ENCODE results near the gene KLF18. TPM values are rescaled to one million over a fixed set of nuclear protein-coding genes. Genes with fewer than 3 reads are reported as not detected.
A peak's percentile ranks its signal among the peaks of the same experiment; 100 is the strongest.

KLF18 gene
- total RNA-seq, 1 experiment from 2014 or later, result not detected

DNA sequence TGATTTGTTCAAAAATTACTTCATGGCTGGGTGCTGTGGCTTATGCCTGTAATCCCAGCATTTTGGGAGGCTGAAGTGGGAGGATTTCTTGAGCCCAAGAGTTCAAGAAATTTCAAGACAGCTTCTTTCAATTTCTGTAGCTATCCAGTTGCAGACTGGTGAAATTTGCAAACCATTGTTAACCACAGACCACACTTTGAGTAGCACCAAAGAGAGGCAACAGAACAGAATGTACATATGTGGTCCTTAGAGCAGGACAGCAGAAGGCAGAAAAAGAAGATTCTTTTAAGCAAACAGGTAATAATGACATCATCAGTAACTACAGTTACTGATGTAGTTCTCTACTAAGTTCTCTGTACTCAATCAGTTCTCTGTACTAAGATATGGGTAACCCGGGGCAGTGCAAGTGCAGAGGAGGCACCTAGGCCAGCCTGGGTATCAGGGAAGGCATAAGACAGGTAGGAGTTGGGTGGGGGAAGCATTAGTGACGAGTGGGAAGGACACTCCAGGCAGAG, 28.3 kb downstream of the KLF18 start:
- ATAC-seq, result no peak
- Histone ChIP-seq H3K36me3 (ENCODE audit: low read depth, low read length) (no peaks in the 10 kb centered on the region), H3K9me2 (replicated peaks; ENCODE audit: low read length) (no peaks in the 10 kb centered on the region), H3K27me3 (ENCODE audit: low read length) (no peaks in the 10 kb centered on the region), H2AFZ (ENCODE audit: low read length) (no peak overlapping the region), H3K4me3 (ENCODE audit: low read length) (no peak overlapping the region), H3K4me2 (ENCODE audit: low read length) (no peak overlapping the region), H3K4me1 (ENCODE audit: insufficient read depth, low read length) (peaks cover 3% of the 10 kb centered on the region), H4K20me1 (ENCODE audit: low read length) (no peaks in the 10 kb centered on the region), H3K27ac (ENCODE audit: low read length) (no peak overlapping the region), H3K9ac (ENCODE audit: low read length) (no peak overlapping the region), H3K79me2 (ENCODE audit: low read length) (no peaks in the 10 kb centered on the region), H3F3A (ENCODE audit: low read length, unreplicated experiment) (no peaks in the 10 kb centered on the region), H3K9me3 (ENCODE audit: low read length) (no peaks in the 10 kb centered on the region)
- BruUV-seq (replicated peaks), result no TSS peak
- CTCF ChIA-PET, result no interaction called here
- DNase-seq, result no peak
- POLR2A ChIA-PET (ENCODE audit: unreplicated experiment), result interaction anchor here (0.6 kb wide), 1 partner anchor 82 kb away, joined by 11 read pairs; the partner anchor contains the start of gene SLC6A9
- TF ChIP-seq EZH2 (IDR thresholded peaks at IDR 0.05; ENCODE audit: low read length, unreplicated experiment) (no peak), CTCF (conservative IDR thresholded peaks at IDR 0.05; ENCODE audit: low read depth, low read length) (no peak), EZH2phosphoT487 (IDR thresholded peaks at IDR 0.05; ENCODE audit: borderline replicate concordance, low read length) (no peak)
- intact Hi-C loops (cut with micrococcal nuclease), result no loop called here

DNA sequence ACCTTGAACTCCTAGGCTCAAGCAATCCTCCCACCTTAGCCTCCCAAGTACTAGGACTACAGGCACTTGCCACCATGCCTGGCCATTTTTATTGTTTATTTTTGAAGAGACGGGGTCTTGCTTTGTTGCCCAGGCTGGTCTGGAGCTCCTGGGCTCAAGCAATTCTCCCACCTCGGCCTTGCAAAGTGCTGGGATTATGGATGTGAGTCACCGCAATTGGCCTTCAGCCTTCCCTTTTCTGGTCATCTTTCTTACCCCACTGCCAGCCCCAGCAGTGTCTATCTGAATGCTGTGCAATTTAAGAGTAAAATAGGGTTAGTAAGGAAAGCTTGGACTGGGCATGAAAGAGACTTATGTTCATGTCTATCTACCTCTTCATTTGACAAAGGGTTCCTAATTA, 28.9 kb downstream of the KLF18 start:
- peak; percentile 27; the same call in 1 of the 2 replicates for ATAC-seq
- intact Hi-C loops (cut with micrococcal nuclease), result no loop called here
- no peak overlapping the region for H3K9ac ChIP-seq (ENCODE audit: low read length)
- no peak overlapping the region for H3K4me3 ChIP-seq (ENCODE audit: low read length)
- H3K36me3 ChIP-seq (ENCODE audit: low read depth, low read length), result no peaks in the 10 kb centered on the region
- H3F3A ChIP-seq (ENCODE audit: low read length, unreplicated experiment), result no peaks in the 10 kb centered on the region
- CTCF ChIA-PET, result no interaction called here
- H4K20me1 ChIP-seq (ENCODE audit: low read length), result no peaks in the 10 kb centered on the region
- no peak overlapping the region for H2AFZ ChIP-seq (ENCODE audit: low read length)
- H3K27ac ChIP-seq (ENCODE audit: low read length), result no peak overlapping the region
- H3K27me3 ChIP-seq (ENCODE audit: low read length), result no peaks in the 10 kb centered on the region
- H3K9me2 ChIP-seq (replicated peaks; ENCODE audit: low read length), result no peaks in the 10 kb centered on the region
- H3K4me2 ChIP-seq (ENCODE audit: low read length), result no peak overlapping the region
- H3K9me3 ChIP-seq (ENCODE audit: low read length), result no peaks in the 10 kb centered on the region
- H3K79me2 ChIP-seq (ENCODE audit: low read length), result no peaks in the 10 kb centered on the region
- TF ChIP-seq CTCF (conservative IDR thresholded peaks at IDR 0.05; ENCODE audit: low read depth, low read length) (no peak), EZH2phosphoT487 (IDR thresholded peaks at IDR 0.05; ENCODE audit: borderline replicate concordance, low read length) (no peak), EZH2 (IDR thresholded peaks at IDR 0.05; ENCODE audit: low read length, unreplicated experiment) (no peak)
- peaks cover 6% of the 10 kb centered on the region for H3K4me1 ChIP-seq (ENCODE audit: insufficient read depth, low read length)
- POLR2A ChIA-PET (ENCODE audit: unreplicated experiment), result interaction anchor here (0.5 to 0.6 kb wide), 2 partner anchors 39 to 81 kb away, joined by 3 to 11 read pairs; partner anchors contain the start of gene SLC6A9
- peak; percentile 6 for DNase-seq
- BruUV-seq (replicated peaks), result no TSS peak

DNA sequence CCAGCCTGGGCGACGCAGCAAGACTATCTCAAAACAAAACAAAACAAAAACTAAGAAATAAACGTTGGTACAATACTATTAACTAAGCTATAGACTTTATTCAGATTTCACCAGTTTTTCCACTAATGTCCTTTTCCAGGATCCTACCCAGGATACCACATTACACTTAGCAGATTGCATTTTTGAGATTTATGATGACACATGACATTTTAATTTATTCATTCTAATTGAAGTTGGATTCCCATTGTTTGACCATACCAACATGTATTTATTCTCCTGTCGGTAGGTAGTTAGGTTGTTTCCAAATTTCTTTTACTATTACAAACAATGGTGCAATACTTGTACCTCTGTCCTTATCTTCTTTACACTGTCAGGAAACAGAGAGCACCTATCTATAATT, 29.6 kb downstream of the KLF18 start:
- no peaks in the 10 kb centered on the region for H3K9me2 ChIP-seq (replicated peaks; ENCODE audit: low read length)
- no peaks in the 10 kb centered on the region for H4K20me1 ChIP-seq (ENCODE audit: low read length)
- no peak overlapping the region for H2AFZ ChIP-seq (ENCODE audit: low read length)
- BruUV-seq (replicated peaks), result no TSS peak
- no peak overlapping the region for H3K9ac ChIP-seq (ENCODE audit: low read length)
- intact Hi-C loops (cut with micrococcal nuclease), result no loop called here
- no peaks in the 10 kb centered on the region for H3K9me3 ChIP-seq (ENCODE audit: low read length)
- H3K4me1 ChIP-seq (ENCODE audit: insufficient read depth, low read length), result peaks cover 6% of the 10 kb centered on the region
- no peaks in the 10 kb centered on the region for H3K79me2 ChIP-seq (ENCODE audit: low read length)
- ChIA-PET POLR2A (ENCODE audit: unreplicated experiment) (no interaction called here), CTCF (no interaction called here)
- no peaks in the 10 kb centered on the region for H3F3A ChIP-seq (ENCODE audit: low read length, unreplicated experiment)
- no peak for TF ChIP-seq CTCF (conservative IDR thresholded peaks at IDR 0.05; ENCODE audit: low read depth, low read length)
- TF ChIP-seq EZH2phosphoT487 (IDR thresholded peaks at IDR 0.05; ENCODE audit: borderline replicate concordance, low read length), result no peak
- no peak for TF ChIP-seq EZH2 (IDR thresholded peaks at IDR 0.05; ENCODE audit: low read length, unreplicated experiment)
- no peaks in the 10 kb centered on the region for H3K27me3 ChIP-seq (ENCODE audit: low read length)
- H3K4me2 ChIP-seq (ENCODE audit: low read length), result no peak overlapping the region
- no peak overlapping the region for H3K27ac ChIP-seq (ENCODE audit: low read length)
- ATAC-seq (no peak), DNase-seq (no peak)
- H3K36me3 ChIP-seq (ENCODE audit: low read depth, low read length), result no peaks in the 10 kb centered on the region
- no peak overlapping the region for H3K4me3 ChIP-seq (ENCODE audit: low read length)
